IMR-90 (cell line): ENCODE results near the gene OTOG. TPM values are rescaled to one million over a fixed set of nuclear protein-coding genes. Genes with fewer than 3 reads are reported as not detected.

Experiments
- ATAC-seq: fragments of 200-7000 bp; cut with Tn5 transposase; 2 replicates; pipeline ENCODE4 v1.9.1; 2020; ENCODE audit warnings: low read depth, mild to moderate bottlenecking, moderate library complexity
- BruUV-seq: library from RNA; stranded (reverse); fragments of 400-500 nt; replicated peaks from 2 replicates; lab custom pipeline; 2021; lab: Mats Ljungman, UMichigan
- CTCF ChIA-PET: fragments of 300-600 bp; formaldehyde crosslinking; extraction: SDS; loops from one replicate; lab custom pipeline; 2021; ENCODE audit warnings: antibody characterized with exemption; lab: Yijun Ruan, JAX
- POLR2A ChIA-PET: fragments of 300-600 bp; sonication (Branson Sonifier 250); formaldehyde crosslinking; loops from one replicate; lab custom pipeline; 2022; ENCODE audit warnings: antibody characterized with exemption; ENCODE audit not compliant: unreplicated experiment; lab: Charles Lee
- DNase-seq: peaks from one replicate; pipeline ENCODE4 v3.0.0; 2013
- H2AFZ ChIP-seq: replicated peaks from 2 replicates; pipeline ENCODE3; 2013; ENCODE audit warnings: low read length, mild to moderate bottlenecking; ENCODE audit not compliant: poor library complexity
- H2AK5ac ChIP-seq: 2 replicates; pipeline ENCODE4 v1.6.1; 2013; ENCODE audit warnings: low read depth, low read length, inconsistent platforms
- H2AK9ac ChIP-seq: replicated peaks from 2 replicates; pipeline ENCODE3; 2013; ENCODE audit warnings: mild to moderate bottlenecking, low read depth, low read length, moderate library complexity; ENCODE audit not compliant: poor library complexity
- H2BK120ac ChIP-seq: 2 replicates; pipeline ENCODE4 v1.6.1; 2013; ENCODE audit warnings: low read depth, low read length, inconsistent platforms
- H2BK15ac ChIP-seq: 3 replicates; pipeline ENCODE4 v1.6.1; 2013; ENCODE audit warnings: low read depth, low read length, inconsistent platforms
- H2BK20ac ChIP-seq: 2 replicates; pipeline ENCODE4 v1.6.1; 2013; ENCODE audit warnings: low read depth, mild to moderate bottlenecking, inconsistent platforms, low read length, moderate library complexity
- H2BK5ac ChIP-seq: 2 replicates; pipeline ENCODE4 v1.6.1; 2013; ENCODE audit warnings: mild to moderate bottlenecking, low read depth, low read length, inconsistent platforms; ENCODE audit not compliant: poor library complexity, severe bottlenecking
- H3K14ac ChIP-seq: replicated peaks from 2 replicates; pipeline ENCODE4 v1.6.1; 2013; ENCODE audit warnings: low read depth, low read length, inconsistent platforms
- H3K18ac ChIP-seq: 2 replicates; pipeline ENCODE4 v1.6.1; 2013; ENCODE audit warnings: low read depth, low read length, control low read depth
- H3K23ac ChIP-seq: 2 replicates; pipeline ENCODE4 v1.6.1; 2013; ENCODE audit warnings: low read depth, low read length, inconsistent platforms
- H3K27ac ChIP-seq: 2 replicates; pipeline ENCODE4 v1.5.1; 2013; ENCODE audit warnings: mild to moderate bottlenecking, control low read depth, low read length; ENCODE audit not compliant: insufficient read depth
- H3K27me3 ChIP-seq: 2 replicates; pipeline ENCODE4 v1.6.1; 2013; ENCODE audit warnings: low read length; ENCODE audit not compliant: control insufficient read depth, insufficient read depth
- H3K36me3 ChIP-seq: 2 replicates; pipeline ENCODE4 v1.6.1; 2013; ENCODE audit warnings: low read length, mixed read lengths; ENCODE audit not compliant: control insufficient read depth, insufficient read depth
- H3K4ac ChIP-seq: 2 replicates; pipeline ENCODE4 v1.6.1; 2013; ENCODE audit warnings: low read depth, low read length, inconsistent platforms
- H3K4me1 ChIP-seq: 2 replicates; pipeline ENCODE4 v1.6.1; 2013; ENCODE audit warnings: low read length, mixed read lengths; ENCODE audit not compliant: control insufficient read depth, insufficient read depth
- H3K4me2 ChIP-seq: 2 replicates; pipeline ENCODE4 v1.6.1; 2013; ENCODE audit warnings: low read depth, mild to moderate bottlenecking, control low read depth, low read length, moderate library complexity
- H3K4me3 ChIP-seq: 2 replicates; pipeline ENCODE4 v1.5.1; 2013; ENCODE audit warnings: low read depth, mild to moderate bottlenecking, control low read depth, low read length, moderate library complexity; ENCODE audit not compliant: insufficient read depth
- H3K56ac ChIP-seq: 2 replicates; pipeline ENCODE4 v1.6.1; 2013; ENCODE audit warnings: low read length, inconsistent platforms; ENCODE audit not compliant: insufficient read depth; ENCODE audit errors: extremely low read depth
- H3K79me1 ChIP-seq, 2 experiments: 2 replicates each; pipeline ENCODE4 v1.6.1; 2013; ENCODE audit warnings: low read length in 2 of 2, inconsistent platforms in 1 of 2, low read depth in 1 of 2
- H3K9ac ChIP-seq: 2 replicates; pipeline ENCODE4 v1.6.1; 2013; ENCODE audit warnings: low read depth, low read length, control low read depth
- H3K9me1 ChIP-seq: 2 replicates; pipeline ENCODE4 v1.6.1; 2013; ENCODE audit warnings: low read length, inconsistent platforms; ENCODE audit not compliant: insufficient read depth
- H3K9me3 ChIP-seq: 2 replicates; pipeline ENCODE4 v1.6.1; 2013; ENCODE audit warnings: low read length; ENCODE audit not compliant: control insufficient read depth, insufficient read depth
- H4K20me1 ChIP-seq: 2 replicates; pipeline ENCODE4 v1.6.1; 2013; ENCODE audit warnings: low read length, inconsistent platforms; ENCODE audit not compliant: insufficient read depth
- H4K5ac ChIP-seq: 2 replicates; pipeline ENCODE4 v1.6.1; 2013; ENCODE audit warnings: mild to moderate bottlenecking, low read depth, low read length, control low read depth
- H4K8ac ChIP-seq, 2 experiments: 2 replicates each; pipeline ENCODE4 v1.6.1; 2013; ENCODE audit warnings: low read depth in 2 of 2, low read length in 2 of 2, control low read depth in 1 of 2, inconsistent platforms in 1 of 2
- H4K91ac ChIP-seq: 2 replicates; pipeline ENCODE4 v1.6.1; 2013; ENCODE audit warnings: low read depth, low read length, inconsistent platforms; ENCODE audit not compliant: insufficient read depth
- CEBPB ChIP-seq: IDR thresholded peaks from 2 replicates; pipeline ENCODE4 v1.6.1; 2012; ENCODE audit warnings: low read depth, low read length, improper control_type of control experiment
- CHD1 ChIP-seq: IDR thresholded peaks from 2 replicates; pipeline ENCODE4 v1.6.1; 2012; ENCODE audit warnings: low read depth, low read length, improper control_type of control experiment
- FOS ChIP-seq: fragments of 150-350 bp; IDR thresholded peaks from 2 replicates; pipeline ENCODE4 v1.6.1; 2016; ENCODE audit warnings: low read depth, low read length
- MAZ ChIP-seq: IDR thresholded peaks from 2 replicates; pipeline ENCODE4 v1.6.1; 2012; ENCODE audit warnings: low read depth, mild to moderate bottlenecking, low read length, improper control_type of control experiment, moderate library complexity, borderline replicate concordance
- NFE2L2 ChIP-seq: fragments of 150-350 bp; IDR thresholded peaks from 2 replicates; pipeline ENCODE4 v1.6.1; 2016; ENCODE audit warnings: low read depth, mild to moderate bottlenecking, low read length
- RAD21 ChIP-seq: IDR thresholded peaks from 2 replicates; pipeline ENCODE4 v1.6.1; 2012; ENCODE audit warnings: low read length, improper control_type of control experiment
- RCOR1 ChIP-seq: IDR thresholded peaks from 2 replicates; pipeline ENCODE4 v1.6.1; 2012; ENCODE audit warnings: mild to moderate bottlenecking, low read length, improper control_type of control experiment; ENCODE audit not compliant: insufficient replicate concordance
- SMC3 ChIP-seq: fragments of 150-350 bp; IDR thresholded peaks from 2 replicates; pipeline ENCODE4 v1.6.1; 2016; ENCODE audit warnings: low read depth, mild to moderate bottlenecking, antibody characterized with exemption, low read length, moderate library complexity
- WGBS, 2 experiments: methylation state at CpG; one replicate each; pipeline versions ENCODE4 v1.1.5 to v1.1.7; 2013; ENCODE audit warnings: missing lambda C conversion rate in 2 of 2; ENCODE audit not compliant: insufficient read length in 1 of 2; ENCODE audit errors: extremely low coverage in 2 of 2; 5-methylcytosine and 5-hydroxymethylcytosine counted together
- dilution Hi-C: fragments of 300-500 bp; cut with HindIII; formaldehyde crosslinking; loops from one replicate; pipeline ENCODE4 v1.14.3; 2018; ENCODE audit warnings: low sequenced_read_pairs; ENCODE audit not compliant: unreplicated experiment
- in situ Hi-C: fragments of 300-500 bp; cut with MboI; formaldehyde crosslinking; loops from 3 replicates; pipeline ENCODE4 v1.14.3; 2019; ENCODE audit warnings: low sequenced_read_pairs, inconsistent platforms, mixed read lengths
- intact Hi-C: fragments of 100-400 bp; cut with micrococcal nuclease; formaldehyde crosslinking; loops from 2 replicates; pipeline ENCODE4 v1.10.0; 2022
- polyA plus RNA-seq, 3 experiments: library from polyadenylated mRNA; depleted of rRNA; stranded (reverse); fragments of >200 nt; gene quantifications; 2 replicates each; pipeline ENCODE4 v1.2.3, GENCODE V29; 2012; ENCODE audit warnings: low replicate concordance in 1 of 3
- total RNA-seq: library from RNA; depleted of rRNA; stranded (reverse); fragments of >200 nt; gene quantifications from 2 replicates; pipeline ENCODE4 v1.2.3, GENCODE V29; 2012
- TF ChIP-seq, protein P1 (sequence below): fragments of 150-350 bp; IDR thresholded peaks from 2 replicates; pipeline ENCODE4 v1.6.1; 2016; ENCODE audit warnings: low read depth, mild to moderate bottlenecking, low read length, moderate library complexity, borderline replicate concordance
- TF ChIP-seq, protein P2 (sequence below): fragments of 150-350 bp; IDR thresholded peaks from 2 replicates; pipeline ENCODE4 v1.6.1; 2017; ENCODE audit warnings: mild to moderate bottlenecking, antibody characterized with exemption, low read length, low read depth

OTOG gene
- total and polyA plus RNA-seq, 2 of the 4 experiments (the other 2 are of a cell fraction): not detected

GRCh38 chr11:17640493-17641164 is 93.6 kb downstream of the OTOG start:
- no peak overlapping the region for H2AK9ac ChIP-seq
- H3K9me1 ChIP-seq: no peaks in the 10 kb centered on the region
- no peak overlapping the region for H3K56ac ChIP-seq
- ChIA-PET POLR2A (no interaction called here), CTCF (no interaction called here)
- H2AFZ ChIP-seq: no peak overlapping the region
- no peak overlapping the region for H3K14ac ChIP-seq
- no peak overlapping the region for H4K91ac ChIP-seq
- no peak overlapping the region for H3K9ac ChIP-seq
- TF ChIP-seq MAZ (no peak), RAD21 (no peak), CEBPB (no peak), NFE2L2 (no peak), SMC3 (no peak), CHD1 (no peak), FOS (no peak), RCOR1 (no peak)
- TF ChIP-seq, protein P1, sequence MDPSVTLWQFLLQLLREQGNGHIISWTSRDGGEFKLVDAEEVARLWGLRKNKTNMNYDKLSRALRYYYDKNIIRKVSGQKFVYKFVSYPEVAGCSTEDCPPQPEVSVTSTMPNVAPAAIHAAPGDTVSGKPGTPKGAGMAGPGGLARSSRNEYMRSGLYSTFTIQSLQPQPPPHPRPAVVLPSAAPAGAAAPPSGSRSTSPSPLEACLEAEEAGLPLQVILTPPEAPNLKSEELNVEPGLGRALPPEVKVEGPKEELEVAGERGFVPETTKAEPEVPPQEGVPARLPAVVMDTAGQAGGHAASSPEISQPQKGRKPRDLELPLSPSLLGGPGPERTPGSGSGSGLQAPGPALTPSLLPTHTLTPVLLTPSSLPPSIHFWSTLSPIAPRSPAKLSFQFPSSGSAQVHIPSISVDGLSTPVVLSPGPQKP: no peak
- TF ChIP-seq, protein P2, sequence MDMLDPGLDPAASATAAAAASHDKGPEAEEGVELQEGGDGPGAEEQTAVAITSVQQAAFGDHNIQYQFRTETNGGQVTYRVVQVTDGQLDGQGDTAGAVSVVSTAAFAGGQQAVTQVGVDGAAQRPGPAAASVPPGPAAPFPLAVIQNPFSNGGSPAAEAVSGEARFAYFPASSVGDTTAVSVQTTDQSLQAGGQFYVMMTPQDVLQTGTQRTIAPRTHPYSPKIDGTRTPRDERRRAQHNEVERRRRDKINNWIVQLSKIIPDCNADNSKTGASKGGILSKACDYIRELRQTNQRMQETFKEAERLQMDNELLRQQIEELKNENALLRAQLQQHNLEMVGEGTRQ: no peak
- intact Hi-C loops: no loop called here
- 52% methylated on average over 3 of the region's 19 CpGs; no CpG with 5 or more reads in 1 of the 2 experiments for WGBS, 2 experiments
- H4K5ac ChIP-seq: no peak overlapping the region
- H2BK15ac ChIP-seq: no peak overlapping the region
- H2BK5ac ChIP-seq: no peak overlapping the region
- ATAC-seq: no peak
- dilution Hi-C loops: no loop called here
- H2BK20ac ChIP-seq: no peak overlapping the region
- H3K18ac ChIP-seq: no peak overlapping the region
- H4K8ac ChIP-seq: no peak overlapping the region
- H2BK120ac ChIP-seq: no peak overlapping the region
- no peak overlapping the region for H3K23ac ChIP-seq
- H3K9me3 ChIP-seq: no peaks in the 10 kb centered on the region
- H3K4me1 ChIP-seq: no peaks in the 10 kb centered on the region
- no peak overlapping the region for H3K4me3 ChIP-seq
- H3K36me3 ChIP-seq: no peaks in the 10 kb centered on the region
- in situ Hi-C loops: no loop called here
- H3K27me3 ChIP-seq: 0 out of 2 replicates have a peak, but pooled peaks cover 4% of the 10 kb centered on the region
- H3K4me2 ChIP-seq: no peak overlapping the region
- no peaks in the 10 kb centered on the region for H4K20me1 ChIP-seq
- H2AK5ac ChIP-seq: no peak overlapping the region
- no peaks in the 10 kb centered on the region for H3K79me1 ChIP-seq
- H3K4ac ChIP-seq: no peak overlapping the region
- no peak overlapping the region for H3K27ac ChIP-seq
- DNase-seq: no peak
- BruUV-seq: no TSS peak
